GM12878 (cell line): ENCODE results near the gene QSOX2. TPM values are rescaled to one million over a fixed set of nuclear protein-coding genes. Genes with fewer than 3 reads are reported as not detected.

Source experiments
- ATAC-seq: fragments of 200-7000 bp; cut with Tn5 transposase; 3 replicates; pipeline ENCODE4 v1.9.1; 2020; ENCODE audit warnings: mild to moderate bottlenecking, moderate library complexity
- BruUV-seq: library from RNA; stranded (reverse); fragments of 400-500 nt; replicated peaks from 2 replicates; lab custom pipeline; 2021; lab: Mats Ljungman, UMichigan
- CTCF ChIA-PET: fragments of 300-600 bp; sonication (Branson Sonifier 250); formaldehyde crosslinking; extraction: SDS; loops from one replicate; lab custom pipeline; 2021; ENCODE audit warnings: inconsistent platforms; lab: Yijun Ruan, JAX
- POLR2A ChIA-PET: fragments of 350-600 bp; formaldehyde crosslinking; extraction: SDS; loops from one replicate; lab custom pipeline; 2021; ENCODE audit warnings: inconsistent platforms; lab: Charles Lee
- RAD21 ChIA-PET: fragments of 300-600 bp; sonication (Branson Sonifier 250); formaldehyde crosslinking; loops from one replicate; lab custom pipeline; 2023; ENCODE audit warnings: antibody characterized with exemption; ENCODE audit not compliant: unreplicated experiment; lab: Charles Lee
- SMC1A ChIA-PET: fragments of 300-600 bp; sonication (Branson Sonifier 250); formaldehyde crosslinking; loops from one replicate; lab custom pipeline; 2023; ENCODE audit not compliant: unreplicated experiment, uncharacterized antibody; lab: Charles Lee
- DNase-seq: peaks from one replicate; pipeline ENCODE4 v3.0.0-alpha.2; 2011; ENCODE audit warnings: low read depth, low spot score
- FAIRE-seq: peaks from 3 replicates; lab custom pipeline; 2011; peaks lifted over from hg19 to GRCh38; lab: Jason Lieb, UNC
- H2AFZ ChIP-seq: 2 replicates; pipeline ENCODE4 v1.6.0; 2011; ENCODE audit warnings: low read depth, low read length, control low read depth; ENCODE audit not compliant: control insufficient read depth
- H3K27ac ChIP-seq: 2 replicates; pipeline ENCODE4 v1.5.1; 2011; ENCODE audit warnings: control low read depth; ENCODE audit not compliant: control insufficient read depth, insufficient read depth
- H3K27me3 ChIP-seq, 2 experiments: replicated peaks in 1 of 2; 2 replicates each; pipeline versions ENCODE4 v1.6.0 to v1.6.1; 2011; ENCODE audit warnings: low read length in 1 of 2; ENCODE audit not compliant: control insufficient read depth in 2 of 2, insufficient read depth in 2 of 2
- H3K36me3 ChIP-seq, 2 experiments: 2 replicates each; pipeline ENCODE4 v1.5.1; 2011; ENCODE audit warnings: low read length in 1 of 2; ENCODE audit not compliant: control insufficient read depth in 2 of 2, insufficient read depth in 2 of 2
- H3K4me1 ChIP-seq: 2 replicates; pipeline ENCODE4 v1.6.1; 2011; ENCODE audit warnings: mild to moderate bottlenecking, low read length, moderate library complexity, mixed read lengths; ENCODE audit not compliant: control insufficient read depth, insufficient read depth
- H3K4me2 ChIP-seq: 2 replicates; pipeline ENCODE4 v1.6.0; 2011; ENCODE audit warnings: control low read depth; ENCODE audit not compliant: control insufficient read depth, insufficient read depth
- H3K4me3 ChIP-seq: fragments of 200-600 bp; sonication (generic); 2 replicates; pipeline ENCODE4 v1.5.1; 2016
- H3K79me2 ChIP-seq: 2 replicates; pipeline ENCODE4 v1.6.0; 2011; ENCODE audit warnings: low read length; ENCODE audit not compliant: control insufficient read depth, insufficient read depth
- H3K9ac ChIP-seq: 2 replicates; pipeline ENCODE4 v1.8.0; 2011; ENCODE audit warnings: low read length, control low read depth, mixed read lengths; ENCODE audit not compliant: control insufficient read depth, insufficient read depth
- H3K9me3 ChIP-seq: replicated peaks from 3 replicates; pipeline ENCODE4 v1.5.1; 2011; ENCODE audit warnings: mild to moderate bottlenecking, low read length; ENCODE audit not compliant: control insufficient read depth, insufficient read depth
- H4K20me1 ChIP-seq: 2 replicates; pipeline ENCODE4 v1.6.0; 2011; ENCODE audit not compliant: control insufficient read depth, insufficient read depth
- BMI1 ChIP-seq: fragments of 450-650 bp; IDR thresholded peaks from 2 replicates; pipeline ENCODE4 v1.6.1; 2016; ENCODE audit warnings: mild to moderate bottlenecking, moderate library complexity, borderline replicate concordance
- DPF2 ChIP-seq: fragments of 450-650 bp; IDR thresholded peaks from 2 replicates; pipeline ENCODE4 v1.6.1; 2017; ENCODE audit warnings: mild to moderate bottlenecking
- ETV6 ChIP-seq, 2 experiments: fragments of 450-650 bp in 1 of 2; IDR thresholded peaks in 1 of 2; conservative IDR thresholded peaks in 1 of 2; 2 replicates each; pipeline ENCODE4 v1.6.1; 2014; ENCODE audit warnings: antibody characterized with exemption in 1 of 2, borderline replicate concordance in 1 of 2, low read depth in 1 of 2, mild to moderate bottlenecking in 1 of 2, moderate library complexity in 1 of 2
- EZH2 ChIP-seq: IDR thresholded peaks from 2 replicates; pipeline ENCODE4 v1.6.1; 2012; ENCODE audit warnings: low read depth, mild to moderate bottlenecking, control low read depth, inconsistent platforms, low read length, borderline replicate concordance; ENCODE audit not compliant: control insufficient read depth
- IKZF1 ChIP-seq: fragments of 450-650 bp; conservative IDR thresholded peaks from 2 replicates; pipeline ENCODE4 v1.6.1; 2017; ENCODE audit warnings: antibody characterized with exemption, mild to moderate bottlenecking
- IRF3 ChIP-seq: fragments of 450-650 bp; IDR thresholded peaks from 2 replicates; pipeline ENCODE4 v1.6.1; 2014; ENCODE audit warnings: mild to moderate bottlenecking
- IRF5 ChIP-seq: fragments of 450-650 bp; IDR thresholded peaks from 2 replicates; pipeline ENCODE4 v1.6.1; 2017; ENCODE audit warnings: borderline replicate concordance
- SMAD5 ChIP-seq: IDR thresholded peaks from 2 replicates; pipeline ENCODE4 v1.6.1; 2016; ENCODE audit warnings: antibody characterized with exemption, low read depth
- SUPT20H ChIP-seq: IDR thresholded peaks from 2 replicates; pipeline ENCODE4 v1.6.1; 2011; ENCODE audit warnings: low read depth, mild to moderate bottlenecking, low read length, moderate library complexity, borderline replicate concordance; ENCODE audit not compliant: control insufficient read depth
- YY1 ChIP-seq: IDR thresholded peaks from 2 replicates; pipeline ENCODE4 v1.6.1; 2011; ENCODE audit warnings: low read depth, mild to moderate bottlenecking, low read length
- ZBTB4 ChIP-seq: fragments of 450-650 bp; formaldehyde crosslinking; IDR thresholded peaks from 2 replicates; pipeline ENCODE4 v1.4.0; 2022; ENCODE audit warnings: mild to moderate bottlenecking, moderate library complexity
- ZNF384 ChIP-seq: IDR thresholded peaks from 2 replicates; pipeline ENCODE4 v1.6.1; 2012; ENCODE audit warnings: low read depth, mild to moderate bottlenecking, low read length, improper control_type of control experiment, borderline replicate concordance
- WGBS: methylation state at CpG from one replicate; pipeline ENCODE4 v1.1.6; 2016; ENCODE audit warnings: low lambda C conversion rate; ENCODE audit not compliant: insufficient replicate concordance, insufficient coverage; ENCODE audit errors: missing lambda C conversion rate; 5-methylcytosine and 5-hydroxymethylcytosine counted together
- in situ Hi-C: fragments of 300-500 bp; cut with MboI; formaldehyde crosslinking; loops from 9 replicates; pipeline ENCODE4 v1.14.3; 2018; ENCODE audit warnings: mixed read lengths
- intact Hi-C: fragments of 100-400 bp; cut with micrococcal nuclease; formaldehyde crosslinking; loops from one replicate; pipeline ENCODE4 v1.14.2; 2022; ENCODE audit not compliant: unreplicated experiment
- polyA plus RNA-seq, 11 experiments: library from polyadenylated mRNA; depleted of rRNA in 4 of 11; unstranded in 6 of 11; stranded (reverse) in 5 of 11; fragments of >200 nt; fragmentation: Nextera tagmentation in 4 of 11; fragmentation: Illumina TruSeq in 1 of 11; extraction: Ambion mirVana in 4 of 11; extraction: Trizol in 1 of 11; gene quantifications; 1 replicate in 1 of 11; 2 replicates in 10 of 11; pipeline versions ENCODE4 v1.2.1 to v1.2.3, GENCODE V29; 2011 to 2016; ENCODE audit warnings: inconsistent platforms in 2 of 11, missing spikeins in 2 of 11, low read depth in 1 of 11
- total RNA-seq, 4 experiments: library from RNA; depleted of rRNA in 3 of 4; stranded (reverse); fragments of >200 nt in 3 of 4; fragmentation: Illumina TruSeq in 1 of 4; extraction: Trizol in 1 of 4; gene quantifications; 2 replicates each; pipeline versions ENCODE4 v1.2.1 to v1.2.3, GENCODE V29; 2013 to 2021
- TF ChIP-seq, protein P1 (sequence below): IDR thresholded peaks from 2 replicates; pipeline ENCODE4 v1.6.1; 2012; ENCODE audit warnings: low read length, inconsistent platforms
- TF ChIP-seq, protein P2 (sequence below): IDR thresholded peaks from 2 replicates; pipeline ENCODE4 v1.6.1; 2012; ENCODE audit warnings: low read depth, low read length, improper control_type of control experiment

QSOX2 gene
- total and polyA plus RNA-seq, 10 of the 15 experiments (the other 5 are each of a cell fraction or from before 2014, with no cell fraction given) = 0.34 to 16.1 (median 8.2) TPM

DNA sequence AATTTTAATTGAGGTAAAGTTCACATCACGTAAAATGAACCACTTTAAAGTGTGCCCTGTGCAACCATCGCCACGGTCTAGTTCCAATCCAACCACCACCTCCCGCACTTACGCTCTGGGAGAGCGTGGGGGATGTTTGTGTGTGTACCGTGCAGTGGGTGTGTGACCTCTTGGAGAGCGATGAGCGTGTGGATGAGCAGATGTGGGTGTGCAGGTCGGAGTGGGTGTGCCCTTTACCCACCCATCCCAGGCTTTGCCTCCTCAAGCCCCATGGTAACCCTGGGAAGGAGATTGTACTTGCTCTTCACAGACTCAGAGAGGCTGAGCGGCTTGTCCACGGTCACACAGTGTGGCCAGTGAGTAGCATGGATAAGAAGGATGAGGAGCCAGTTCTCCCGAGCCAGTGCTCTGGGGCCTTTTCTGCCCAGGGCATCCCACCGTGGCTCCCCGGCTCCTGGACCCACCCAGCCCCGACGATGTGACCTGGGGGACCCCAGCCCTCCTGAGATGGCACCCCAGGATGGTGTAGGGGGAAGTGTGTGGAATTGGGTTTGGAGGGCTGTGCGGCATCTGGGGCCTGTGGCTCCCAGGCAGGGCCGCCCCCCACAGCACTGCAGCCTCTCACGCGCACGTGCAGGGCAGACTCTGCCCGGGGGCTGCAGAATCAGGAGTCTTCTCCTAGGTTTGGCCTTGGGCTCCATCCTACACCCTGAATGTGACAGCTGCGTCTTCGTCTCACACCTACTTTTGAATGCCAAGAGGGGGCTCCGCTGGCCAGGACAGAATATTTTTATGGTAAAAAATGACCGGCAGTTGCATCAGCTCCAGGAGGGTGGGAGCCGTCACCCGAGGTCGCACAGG, 54.3 kb downstream of the QSOX2 start:
- WGBS = 22% methylated on average over 30 of the region's 30 CpGs
- Histone ChIP-seq H3K4me3 (no peak overlapping the region), H3K27me3 (peaks cover under 1 to 3% of the 10 kb centered on the region in 2 experiments), H4K20me1 (no peaks in the 10 kb centered on the region), H3K36me3 (no peaks in the 10 kb centered on the region), H2AFZ (no peak overlapping the region), H3K27ac (no peak overlapping the region), H3K79me2 (no peaks in the 10 kb centered on the region), H3K9me3 (no peaks in the 10 kb centered on the region), H3K9ac (no peak overlapping the region), H3K4me2 (no peak overlapping the region), H3K4me1 (no peaks in the 10 kb centered on the region)
- ATAC-seq (no peak), FAIRE-seq (no peak), DNase-seq (no peak)
- BruUV-seq = no TSS peak
- intact Hi-C loops (no loop called here), in situ Hi-C loops (no loop called here)
- RAD21 ChIA-PET = no interaction called here
- POLR2A ChIA-PET = no interaction called here
- SMC1A ChIA-PET = interaction anchor here (0.9 kb wide), 1 partner anchor 10 kb away, joined by 3 read pairs; no protein-coding TSS in a partner anchor
- CTCF ChIA-PET = no interaction called here
- TF ChIP-seq IRF5 (no peak), EZH2 (no peak), ZBTB4 (no peak), YY1 (no peak), SMAD5 (no peak), IKZF1 (no peak), IRF3 (no peak), BMI1 (no peak), SUPT20H (no peak), ZNF384 (no peak), DPF2 (no peak), ETV6 (conservative IDR thresholded peaks at IDR 0.05 in 1 of 2, IDR thresholded peaks at IDR 0.05 in 1 of 2; ENCODE audit: borderline replicate concordance in 1 of 2, low read depth in 1 of 2) (no peak)
- TF ChIP-seq, protein P1, sequence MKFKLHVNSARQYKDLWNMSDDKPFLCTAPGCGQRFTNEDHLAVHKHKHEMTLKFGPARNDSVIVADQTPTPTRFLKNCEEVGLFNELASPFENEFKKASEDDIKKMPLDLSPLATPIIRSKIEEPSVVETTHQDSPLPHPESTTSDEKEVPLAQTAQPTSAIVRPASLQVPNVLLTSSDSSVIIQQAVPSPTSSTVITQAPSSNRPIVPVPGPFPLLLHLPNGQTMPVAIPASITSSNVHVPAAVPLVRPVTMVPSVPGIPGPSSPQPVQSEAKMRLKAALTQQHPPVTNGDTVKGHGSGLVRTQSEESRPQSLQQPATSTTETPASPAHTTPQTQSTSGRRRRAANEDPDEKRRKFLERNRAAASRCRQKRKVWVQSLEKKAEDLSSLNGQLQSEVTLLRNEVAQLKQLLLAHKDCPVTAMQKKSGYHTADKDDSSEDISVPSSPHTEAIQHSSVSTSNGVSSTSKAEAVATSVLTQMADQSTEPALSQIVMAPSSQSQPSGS = no peak
- TF ChIP-seq, protein P2, sequence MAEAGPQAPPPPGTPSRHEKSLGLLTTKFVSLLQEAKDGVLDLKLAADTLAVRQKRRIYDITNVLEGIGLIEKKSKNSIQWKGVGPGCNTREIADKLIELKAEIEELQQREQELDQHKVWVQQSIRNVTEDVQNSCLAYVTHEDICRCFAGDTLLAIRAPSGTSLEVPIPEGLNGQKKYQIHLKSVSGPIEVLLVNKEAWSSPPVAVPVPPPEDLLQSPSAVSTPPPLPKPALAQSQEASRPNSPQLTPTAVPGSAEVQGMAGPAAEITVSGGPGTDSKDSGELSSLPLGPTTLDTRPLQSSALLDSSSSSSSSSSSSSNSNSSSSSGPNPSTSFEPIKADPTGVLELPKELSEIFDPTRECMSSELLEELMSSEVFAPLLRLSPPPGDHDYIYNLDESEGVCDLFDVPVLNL = no peak
